Measurements from ENCODE around the gene SMIM26. TPM values are rescaled to one million over a fixed set of nuclear protein-coding genes. Genes with fewer than 3 reads are reported as not detected.

SMIM26 gene
- total RNA-seq = 119 and 133 TPM in 2 replicates

GRCh38 chr20:18566892-18567738 lies at the start of gene SMIM26:
SMIM26 (plus strand) TSS chr20:18567432; CDS start chr20:18567479, 47 bp downstream.

GRCh38 chr20:18587665-18588573 lies 20.7 kb downstream of the SMIM26 start, which contains the start of gene DTD1:
DTD1 (plus strand) TSS chr20:18588054; CDS start chr20:18588073, 19 bp downstream.

Other genes starting within 250 kb of the SMIM26 start
- gene DZANK1, start 100.4 kb upstream of the SMIM26 start, total RNA-seq = 0.72 and 1.3 TPM in 2 replicates
- 5.8 and 11.1 TPM in 2 replicates for gene POLR3F, start 100.0 kb upstream of the SMIM26 start, total RNA-seq
- 11.9 and 12.0 TPM in 2 replicates for gene RBBP9, start 70.2 kb upstream of the SMIM26 start, total RNA-seq
- 73.5 and 101 TPM in 2 replicates for gene SEC23B, start 59.5 kb upstream of the SMIM26 start, total RNA-seq
- gene DTD1, start 20.6 kb downstream of the SMIM26 start, total RNA-seq = 97.6 and 123 TPM in 2 replicates
- not detected in 2 replicates for gene SCP2D1, start 246.4 kb downstream of the SMIM26 start, total RNA-seq

Measured in tracheal epithelial cell (primary cell).